NCI-H1436 treated with DMSO at 0.1 percent for 48 hours (cell line): ENCODE results near the gene CHPF.
A peak's percentile ranks its signal among the peaks of the same experiment; 100 is the strongest.

ENCODE experiments used
- DNase-seq: peaks from one replicate; lab custom pipeline; 2025; lab: John Stamatoyannopoulos, UW

Gene CHPF

GRCh38 chr2:219513787-219514186 lies 29.8 kb downstream of the CHPF start:
- DNase-seq = no peak

- DNase-seq = no peak
Observed at GRCh38 chr2:219512524-219513216, 30.9 kb downstream of the CHPF start.

- no peak for DNase-seq
Observed at GRCh38 chr2:219511547-219512325, 31.9 kb downstream of the CHPF start.

- DNase-seq = no peak
Observed at GRCh38 chr2:219510512-219511135, 33.0 kb downstream of the CHPF start.

- DNase-seq = no peak
Observed at GRCh38 chr2:219509780-219510511, 33.7 kb downstream of the CHPF start.

GRCh38 chr2:219508971-219509779 lies 34.4 kb downstream of the CHPF start:
- DNase-seq = no peak

GRCh38 chr2:219508444-219508734 lies 35.2 kb downstream of the CHPF start:
- DNase-seq = no peak

- DNase-seq = no peak
Observed at GRCh38 chr2:219507581-219508443, 35.8 kb downstream of the CHPF start.

- DNase-seq = no peak
Observed at GRCh38 chr2:219506802-219507526, 36.6 kb downstream of the CHPF start.

- DNase-seq = no peak
Observed at GRCh38 chr2:219506153-219506801, 37.3 kb downstream of the CHPF start.

- no peak for DNase-seq
Observed at GRCh38 chr2:219505585-219505984, 38.0 kb downstream of the CHPF start.

- no peak for DNase-seq
Observed at GRCh38 chr2:219502618-219503017, 41.0 kb downstream of the CHPF start.

- no peak for DNase-seq
Observed at GRCh38 chr2:219501849-219502248, 41.8 kb downstream of the CHPF start.

GRCh38 chr2:219500135-219500534 lies 43.5 kb downstream of the CHPF start:
- no peak for DNase-seq

- DNase-seq = no peak
Observed at GRCh38 chr2:219499555-219499954, 44.1 kb downstream of the CHPF start.

GRCh38 chr2:219499058-219499307 lies 44.6 kb downstream of the CHPF start:
- DNase-seq = no peak

GRCh38 chr2:219498280-219499057 lies 45.1 kb downstream of the CHPF start, which contains the start of gene GMPPA:
Gene GMPPA, plus strand, starts transcription at chr2:219498891. Its CDS starts 1,085 bp downstream, at chr2:219499976.
- DNase-seq = peak; percentile 81

- no peak for DNase-seq
Observed at GRCh38 chr2:219497495-219498279, 45.9 kb downstream of the CHPF start.
